Activated CD4-positive, alpha-beta memory T cell treated with anti-CD3 and anti-CD28 coated beads for 36 hours (primary cell): ENCODE data around the gene RAI14. TPM values are rescaled to one million over a fixed set of nuclear protein-coding genes. Genes with fewer than 3 reads are reported as not detected.

Source experiments
- CTCF ChIA-PET: fragments of 350-600 bp; sonication (Branson Sonifier 250); formaldehyde crosslinking; loops from one replicate; lab custom pipeline; 2021; ENCODE audit warnings: antibody characterized with exemption, inconsistent platforms; lab: Charles Lee
- POLR2A ChIA-PET: fragments of 350-600 bp; sonication (Branson Sonifier 250); formaldehyde crosslinking; loops from one replicate; lab custom pipeline; 2021; ENCODE audit warnings: antibody characterized with exemption; lab: Charles Lee
- DNase-seq: peaks from one replicate; pipeline ENCODE4 v3.0.0-alpha.2; 2020
- H3K27ac Mint-ChIP-seq: one replicate; pipeline ENCODE4 v1.8.0; 2021; ENCODE audit warnings: mixed read lengths
- H3K27me3 Mint-ChIP-seq: one replicate; pipeline ENCODE4 v1.8.0; 2021; ENCODE audit warnings: mixed read lengths
- H3K36me3 Mint-ChIP-seq: one replicate; pipeline ENCODE4 v1.8.0; 2021; ENCODE audit warnings: mixed read lengths
- H3K4me1 Mint-ChIP-seq: one replicate; pipeline ENCODE4 v1.8.0; 2021; ENCODE audit warnings: low read depth, mixed read lengths
- H3K4me3 Mint-ChIP-seq: one replicate; pipeline ENCODE4 v1.8.0; 2021; ENCODE audit warnings: mild to moderate bottlenecking, mixed read lengths
- H3K9me3 Mint-ChIP-seq: one replicate; pipeline ENCODE4 v1.8.0; 2021; ENCODE audit warnings: mixed read lengths
- intact Hi-C: fragments of 100-400 bp; cut with micrococcal nuclease; formaldehyde crosslinking; loops from one replicate; pipeline ENCODE4 v1.15.1; 2023
- total RNA-seq, 2 experiments: library from RNA; stranded (reverse); gene quantifications; one replicate each; pipeline ENCODE4 v1.2.3, GENCODE V29; 2021

The RAI14 gene
- total RNA-seq, 2 experiments from 2014 or later, result 3.9 to 5.4 TPM

GRCh38 chr5:34685485-34686165 is 29.5 kb downstream of the RAI14 start:
- intact Hi-C loops, result no loop called here
- Mint-ChIP-seq H3K36me3 (no peaks in the 10 kb centered on the region), H3K4me3 (no peak overlapping the region), H3K4me1 (peaks cover 10% of the 10 kb centered on the region), H3K9me3 (no peaks in the 10 kb centered on the region), H3K27ac (no peak overlapping the region), H3K27me3 (peaks cover 4% of the 10 kb centered on the region)
- no peak for DNase-seq
- POLR2A ChIA-PET, result no interaction called here
- CTCF ChIA-PET, result no interaction called here

DNA sequence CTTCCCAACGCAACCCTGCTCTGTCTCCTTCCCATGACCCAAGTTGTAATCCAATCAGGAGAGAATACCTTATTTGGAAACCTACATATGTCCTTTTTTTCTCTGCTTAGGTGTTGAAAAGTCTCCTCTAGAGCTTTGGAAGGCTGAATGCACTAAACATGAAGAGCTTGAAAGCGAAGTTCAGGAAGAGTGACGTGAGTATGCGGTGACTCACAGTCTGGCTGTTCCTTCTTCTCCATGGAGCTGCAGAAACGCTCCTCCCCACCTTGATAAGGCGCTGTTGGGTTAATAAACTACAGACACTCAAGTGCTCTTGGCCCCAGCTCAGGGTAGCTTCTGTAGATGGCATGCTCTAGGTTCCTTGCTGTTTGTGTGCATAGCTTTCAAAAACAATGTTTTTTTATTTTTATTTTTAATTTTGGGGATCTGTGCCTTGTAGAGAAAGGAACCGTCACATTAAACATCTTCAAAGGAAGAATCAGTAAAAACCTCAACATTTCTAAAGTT is 30.7 kb downstream of the RAI14 start:
- Mint-ChIP-seq H3K4me3 (no peak overlapping the region), H3K27me3 (peaks cover 4% of the 10 kb centered on the region), H3K9me3 (no peaks in the 10 kb centered on the region), H3K4me1 (peaks cover 10% of the 10 kb centered on the region), H3K36me3 (no peaks in the 10 kb centered on the region), H3K27ac (no peak overlapping the region)
- ChIA-PET POLR2A (no interaction called here), CTCF (no interaction called here)
- intact Hi-C loops, result no loop called here
- DNase-seq, result no peak

DNA sequence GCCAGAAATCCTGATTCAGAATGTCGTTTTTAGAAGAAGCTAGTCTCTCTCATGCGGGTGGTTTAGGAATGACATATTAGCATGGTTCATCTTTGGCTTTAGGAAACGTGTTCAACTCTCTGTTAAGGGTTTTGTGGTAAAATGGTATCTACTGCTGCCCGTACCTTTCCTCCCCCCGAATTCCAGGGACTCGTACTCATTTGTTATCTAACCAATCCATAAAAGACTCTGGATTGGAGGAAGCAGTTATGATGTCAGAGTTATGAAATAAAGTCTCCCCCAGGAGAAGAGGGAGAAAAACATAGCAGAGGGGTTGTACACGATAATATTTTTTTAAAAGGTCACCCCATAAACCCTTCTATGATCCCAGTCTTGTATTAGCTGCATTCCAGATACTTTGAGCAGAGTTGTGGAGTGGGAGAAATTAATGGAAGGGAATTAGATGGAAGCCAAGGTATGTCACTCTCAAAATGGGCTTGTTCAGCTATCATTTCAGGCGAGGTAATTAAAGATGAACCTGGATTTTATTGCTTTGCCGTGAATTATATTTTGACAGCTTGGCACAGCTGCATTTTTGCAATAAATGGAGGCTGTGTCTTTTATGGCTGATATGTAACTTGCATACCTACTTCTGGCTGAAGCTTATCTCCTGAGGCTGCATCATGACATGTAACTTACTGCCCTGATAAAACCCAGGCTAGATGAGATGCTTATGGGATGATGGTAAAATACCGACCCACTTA is 31.3 kb downstream of the RAI14 start:
- Mint-ChIP-seq H3K4me1 (peaks cover 10% of the 10 kb centered on the region), H3K27me3 (peaks cover 4% of the 10 kb centered on the region), H3K27ac (no peak overlapping the region), H3K4me3 (no peak overlapping the region), H3K36me3 (no peaks in the 10 kb centered on the region), H3K9me3 (no peaks in the 10 kb centered on the region)
- no peak for DNase-seq
- ChIA-PET CTCF (no interaction called here), POLR2A (interaction anchor here (1.0 kb wide), 1 partner anchor 15 kb away, joined by 3 read pairs; no protein-coding TSS in a partner anchor)
- intact Hi-C loops, result no loop called here

GRCh38 chr5:34688015-34688810 is 32.1 kb downstream of the RAI14 start:
- intact Hi-C loops, result no loop called here
- no peak overlapping the region for H3K4me3 Mint-ChIP-seq

DNA sequence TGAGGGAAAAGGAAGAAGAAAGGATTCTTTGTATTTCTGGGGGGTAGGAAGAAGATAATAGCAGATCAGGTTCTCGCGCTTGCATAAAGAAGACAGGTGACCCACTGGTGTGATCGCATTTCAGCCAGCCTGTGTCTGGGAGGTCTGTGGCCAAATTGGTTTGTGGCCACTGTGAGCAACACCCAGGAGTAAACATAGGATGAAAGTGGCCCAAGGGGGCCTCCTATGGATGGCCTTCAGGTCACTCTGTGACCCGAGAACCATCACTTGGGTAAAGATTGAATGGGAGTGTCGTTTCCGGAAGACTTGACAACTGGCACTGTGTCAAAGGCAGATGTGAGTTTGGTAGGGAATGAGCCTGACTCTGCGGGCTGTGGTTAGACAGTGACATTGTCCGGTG is 34.2 kb downstream of the RAI14 start:
- H3K4me3 Mint-ChIP-seq, result no peak overlapping the region
- H3K27ac Mint-ChIP-seq, result no peak overlapping the region
- peaks cover 21% of the 10 kb centered on the region for H3K4me1 Mint-ChIP-seq
- intact Hi-C loops, result no loop called here
- peaks cover 4% of the 10 kb centered on the region for H3K27me3 Mint-ChIP-seq
- no peak for DNase-seq
- CTCF ChIA-PET, result no interaction called here
- POLR2A ChIA-PET, result no interaction called here
- no peaks in the 10 kb centered on the region for H3K9me3 Mint-ChIP-seq
- no peaks in the 10 kb centered on the region for H3K36me3 Mint-ChIP-seq

More at GRCh38 chr5:34688015-34688810, 32.1 kb downstream of the RAI14 start:
- Mint-ChIP-seq H3K36me3 (no peaks in the 10 kb centered on the region), H3K27ac (no peak overlapping the region), H3K4me1 (peaks cover 10% of the 10 kb centered on the region), H3K27me3 (peaks cover 4% of the 10 kb centered on the region), H3K9me3 (no peaks in the 10 kb centered on the region)
- no peak for DNase-seq
- ChIA-PET CTCF (no interaction called here), POLR2A (interaction anchor here (1.0 kb wide), 1 partner anchor 14 kb away, joined by 3 read pairs; no protein-coding TSS in a partner anchor)

- ChIA-PET CTCF (no interaction called here), POLR2A (no interaction called here)
- Mint-ChIP-seq H3K4me3 (no peak overlapping the region), H3K27me3 (peaks cover 2% of the 10 kb centered on the region), H3K4me1 (peaks cover 20% of the 10 kb centered on the region), H3K9me3 (no peaks in the 10 kb centered on the region), H3K27ac (no peak overlapping the region), H3K36me3 (no peaks in the 10 kb centered on the region)
- DNase-seq, result no peak
- intact Hi-C loops, result no loop called here
Measured at GRCh38 chr5:34690898-34691297, 34.8 kb downstream of the RAI14 start.

GRCh38 chr5:34691326-34691725 is 35.2 kb downstream of the RAI14 start:
- DNase-seq, result no peak
- Mint-ChIP-seq H3K27me3 (no peaks in the 10 kb centered on the region), H3K27ac (no peak overlapping the region), H3K4me1 (peaks cover 19% of the 10 kb centered on the region), H3K9me3 (no peaks in the 10 kb centered on the region), H3K4me3 (no peak overlapping the region), H3K36me3 (no peaks in the 10 kb centered on the region)
- CTCF ChIA-PET, result no interaction called here
- intact Hi-C loops, result no loop called here
- POLR2A ChIA-PET, result no interaction called here

DNA sequence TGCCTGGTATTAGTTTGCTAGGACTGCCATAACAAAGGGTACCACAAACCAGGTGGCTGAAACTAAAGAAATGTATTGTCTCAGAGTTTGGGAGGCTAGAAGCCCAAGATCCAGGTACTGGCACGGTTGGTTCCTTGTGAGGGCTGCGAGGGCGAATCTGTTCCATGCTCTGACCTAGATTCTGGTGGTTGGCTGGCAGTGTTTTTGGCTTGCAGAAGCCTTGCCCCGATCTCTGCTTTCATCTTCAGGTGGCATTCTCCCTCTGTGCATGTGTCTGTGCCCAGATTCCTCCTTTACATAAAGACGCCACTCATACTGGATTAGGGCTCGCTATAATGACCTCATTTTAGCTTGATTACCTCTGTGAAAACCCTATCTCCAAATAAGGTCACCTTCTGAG is 36.7 kb downstream of the RAI14 start:
- POLR2A ChIA-PET, result no interaction called here
- no peak for DNase-seq
- no peak overlapping the region for H3K4me3 Mint-ChIP-seq
- H3K4me1 Mint-ChIP-seq, result peaks cover 19% of the 10 kb centered on the region
- H3K27ac Mint-ChIP-seq, result no peak overlapping the region
- no peaks in the 10 kb centered on the region for H3K36me3 Mint-ChIP-seq
- CTCF ChIA-PET, result no interaction called here
- H3K27me3 Mint-ChIP-seq, result no peaks in the 10 kb centered on the region
- intact Hi-C loops, result no loop called here
- no peaks in the 10 kb centered on the region for H3K9me3 Mint-ChIP-seq

GRCh38 chr5:34694012-34694411 is 37.9 kb downstream of the RAI14 start:
- H3K36me3 Mint-ChIP-seq, result no peaks in the 10 kb centered on the region
- ChIA-PET POLR2A (no interaction called here), CTCF (no interaction called here)
- no peak overlapping the region for H3K27ac Mint-ChIP-seq
- no peak for DNase-seq
- intact Hi-C loops, result no loop called here
- no peak overlapping the region for H3K4me3 Mint-ChIP-seq
- no peaks in the 10 kb centered on the region for H3K27me3 Mint-ChIP-seq
- H3K9me3 Mint-ChIP-seq, result no peaks in the 10 kb centered on the region
- peaks cover 19% of the 10 kb centered on the region for H3K4me1 Mint-ChIP-seq

DNA sequence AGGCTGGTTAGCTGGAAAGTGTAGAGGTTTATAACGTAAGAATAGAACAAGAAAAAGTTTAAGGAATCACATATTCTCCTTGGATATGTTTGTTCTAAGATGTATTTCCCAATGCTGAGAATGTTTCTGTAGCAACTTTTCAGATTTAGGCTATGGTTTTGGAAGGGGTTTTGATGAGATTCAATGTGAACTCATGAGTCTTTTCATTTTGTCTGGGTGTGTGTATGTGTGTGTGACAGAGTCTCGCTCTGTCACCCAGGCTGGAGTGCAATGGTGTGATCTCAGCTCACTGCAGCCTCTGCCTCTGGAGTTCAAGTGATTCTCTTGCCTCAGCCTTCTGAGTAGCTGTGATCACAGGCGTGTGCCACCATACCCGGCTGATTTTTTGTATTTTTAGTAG is 38.6 kb downstream of the RAI14 start:
- intact Hi-C loops, result no loop called here
- Mint-ChIP-seq H3K4me3 (no peak overlapping the region), H3K36me3 (no peaks in the 10 kb centered on the region), H3K27me3 (no peaks in the 10 kb centered on the region), H3K27ac (no peak overlapping the region), H3K4me1 (peaks cover 19% of the 10 kb centered on the region), H3K9me3 (no peaks in the 10 kb centered on the region)
- ChIA-PET CTCF (interaction anchor here (1.1 kb wide), 1 partner anchor 208 kb away, joined by 3 read pairs; no protein-coding TSS in a partner anchor), POLR2A (no interaction called here)
- no peak for DNase-seq

DNA sequence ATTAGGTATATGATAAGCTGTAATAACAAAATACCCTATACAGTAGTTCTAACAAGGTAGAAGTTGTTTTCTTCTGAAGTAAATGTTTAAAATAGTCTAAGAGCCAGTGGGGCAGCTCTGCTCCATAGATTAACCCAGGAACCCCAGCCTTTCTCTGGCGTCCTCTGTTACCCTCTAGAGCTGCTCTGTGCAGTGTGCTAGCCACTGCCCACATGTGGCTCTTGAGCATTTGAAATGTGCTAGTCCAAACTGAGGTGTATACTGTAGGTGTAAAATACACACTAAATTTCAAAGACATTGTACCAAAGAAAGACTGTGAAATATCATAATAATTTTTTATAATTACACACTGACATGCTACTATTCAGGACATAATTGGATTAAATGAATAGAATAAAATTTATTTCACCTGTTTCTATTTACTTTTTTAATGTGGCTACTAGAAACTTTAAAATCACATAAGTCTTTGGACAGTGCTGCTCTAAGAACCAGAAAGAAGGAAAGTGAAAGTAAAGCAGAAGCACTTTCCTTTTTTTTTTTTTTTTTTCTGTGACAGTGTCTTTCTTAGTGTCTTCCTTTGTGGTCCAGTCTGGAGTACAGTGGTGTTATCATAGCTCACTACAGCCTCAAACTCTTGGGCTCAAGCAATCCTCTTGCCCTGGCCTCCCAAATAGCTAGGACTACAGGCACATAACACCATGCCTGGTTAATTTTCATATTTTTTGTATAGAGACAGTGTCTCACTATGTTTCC is 39.3 kb downstream of the RAI14 start:
- no peak overlapping the region for H3K27ac Mint-ChIP-seq
- no peak overlapping the region for H3K4me3 Mint-ChIP-seq
- POLR2A ChIA-PET, result no interaction called here
- no peaks in the 10 kb centered on the region for H3K27me3 Mint-ChIP-seq
- H3K36me3 Mint-ChIP-seq, result no peaks in the 10 kb centered on the region
- CTCF ChIA-PET, result interaction anchor here (1.1 kb wide), 1 partner anchor 209 kb away, joined by 3 read pairs; no protein-coding TSS in a partner anchor
- H3K4me1 Mint-ChIP-seq, result peaks cover 19% of the 10 kb centered on the region
- no peaks in the 10 kb centered on the region for H3K9me3 Mint-ChIP-seq
- no peak for DNase-seq
- intact Hi-C loops, result no loop called here
